HTERT RPE-1 (cell line): ENCODE data around the gene ERBB4.
"Not testable (repeated sequence)": the region's sequence is repeated elsewhere in the genome, so short reads cannot be mapped to it uniquely, and the experiment has no call there.

Source experiments
- in situ Hi-C: fragments of 300-500 bp; cut with MboI; formaldehyde crosslinking; loops from 4 replicates; pipeline ENCODE4 v1.14.3; 2020; ENCODE audit warnings: low sequenced_read_pairs

Gene ERBB4

DNA sequence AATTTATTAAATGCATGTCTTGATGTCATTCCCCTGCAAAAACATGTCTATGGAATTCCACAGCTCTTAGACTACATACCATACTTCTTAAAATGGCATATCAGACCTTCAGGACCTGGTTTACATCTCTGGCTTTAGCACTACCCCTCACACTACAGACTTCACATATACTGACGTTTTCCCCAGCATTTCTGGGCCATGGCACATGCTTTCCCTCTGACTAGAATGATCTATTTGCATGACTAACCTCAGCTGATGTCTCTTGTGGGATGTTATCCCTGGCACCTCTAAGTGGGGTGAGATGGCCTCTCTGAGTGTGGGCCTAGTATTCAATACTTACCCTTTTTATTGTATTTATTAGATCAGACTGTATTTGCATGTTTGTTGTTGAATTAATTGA is 381.6 kb downstream of the ERBB4 start:
- in situ Hi-C loops, result no loop called here

DNA sequence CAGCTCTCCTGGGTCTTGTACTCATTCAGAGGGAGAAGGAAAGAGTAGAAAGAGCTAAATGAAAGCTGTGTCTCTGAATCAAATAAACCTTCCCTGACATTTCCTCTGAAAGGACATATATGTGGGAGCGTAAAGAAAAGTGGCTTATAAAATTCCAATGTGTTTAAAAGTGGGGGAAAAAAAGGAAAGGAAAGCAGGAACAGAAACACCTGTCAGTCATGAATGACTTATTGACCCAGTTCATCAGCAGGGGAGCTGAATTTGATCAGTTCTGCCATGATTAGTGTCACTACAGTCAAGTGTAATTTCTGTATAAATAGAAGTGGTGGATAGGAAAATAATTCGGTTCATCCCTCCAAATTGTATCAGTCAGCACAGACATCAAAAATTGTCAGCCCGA is 382.5 kb downstream of the ERBB4 start:
- in situ Hi-C loops, result no loop called here

DNA sequence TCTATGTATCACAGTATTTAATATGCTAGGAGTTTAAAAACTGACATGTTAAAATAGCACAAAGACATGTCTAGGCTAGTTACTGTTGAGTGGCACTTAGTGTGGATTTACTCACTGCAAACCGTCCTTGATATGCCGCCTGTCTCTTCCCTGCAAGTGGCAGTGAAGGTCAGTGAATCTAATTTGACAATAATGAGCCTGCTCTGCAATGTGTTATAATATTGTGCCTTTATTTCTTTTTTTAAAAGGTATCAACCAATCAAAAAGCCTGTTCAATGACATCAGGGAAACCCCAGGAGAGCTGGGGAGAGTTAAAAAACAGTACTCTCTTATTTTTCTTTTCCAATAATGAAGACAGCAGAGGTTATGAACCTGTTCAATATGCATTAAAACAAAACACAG is 384.1 kb downstream of the ERBB4 start:
- in situ Hi-C loops, result no loop called here

DNA sequence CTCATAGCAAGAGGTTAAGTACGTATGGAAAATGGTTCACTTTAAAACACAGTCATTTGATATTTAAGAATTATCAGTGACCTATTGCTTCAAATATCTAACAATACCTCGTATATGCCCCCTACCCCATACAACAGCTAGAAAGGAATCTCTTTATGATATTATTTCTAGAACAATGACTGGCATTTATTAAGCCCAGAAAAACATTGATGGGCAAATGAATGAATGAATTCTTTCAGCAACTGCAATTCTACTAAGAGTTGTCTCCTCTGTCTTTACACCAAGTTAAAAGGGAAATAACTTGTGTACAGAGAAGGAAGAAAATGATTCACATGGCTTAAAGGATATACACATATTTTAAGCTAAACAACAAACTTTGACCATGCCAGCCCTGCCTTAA is 384.7 kb downstream of the ERBB4 start:
- in situ Hi-C loops, result no loop called here

DNA sequence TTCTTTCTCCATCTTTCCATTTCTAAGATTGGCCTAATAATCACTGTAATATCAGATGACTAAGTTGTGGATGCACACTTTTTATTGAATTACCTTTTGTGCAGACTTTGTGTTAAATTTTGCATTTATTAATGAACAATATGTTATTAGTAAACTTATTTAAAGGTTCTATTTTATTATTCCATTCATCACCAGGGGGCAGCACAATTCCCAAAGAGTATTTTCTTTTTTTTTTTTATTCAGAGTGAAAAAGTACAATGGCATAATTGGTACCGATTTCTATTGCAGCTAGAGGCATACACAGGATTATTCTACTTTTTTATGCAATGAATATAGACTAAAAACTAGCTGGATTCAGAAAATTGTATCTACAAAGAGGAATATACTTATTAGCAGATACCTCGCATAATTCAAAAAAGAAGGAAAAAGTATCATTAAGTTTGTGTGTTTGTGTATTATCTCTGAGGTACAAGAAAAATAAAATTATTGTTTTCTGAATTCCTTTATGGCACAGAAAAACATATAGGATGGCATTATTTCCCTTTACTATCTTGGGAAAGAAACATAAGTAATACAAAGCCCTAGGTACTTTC is 390.6 kb downstream of the ERBB4 start:
- in situ Hi-C loops, result no loop called here

DNA sequence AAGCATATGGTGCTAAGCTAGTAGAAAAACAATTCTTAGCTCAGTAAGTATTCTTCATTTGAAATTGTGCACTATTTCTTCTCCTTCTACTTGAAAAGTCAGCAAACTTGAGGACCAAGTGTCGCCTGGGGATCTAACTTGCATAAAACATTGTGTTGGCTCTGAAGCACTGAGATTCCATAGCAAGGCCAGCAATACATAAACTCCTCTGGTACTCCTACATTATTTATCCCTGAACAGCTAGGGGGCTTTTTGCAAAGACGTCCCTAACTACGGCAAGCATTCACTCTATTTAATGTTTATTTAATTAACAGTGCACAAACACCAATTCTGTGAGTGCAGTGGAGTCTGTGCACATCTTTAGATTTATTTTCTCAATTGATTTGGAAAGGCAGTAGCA is 392.2 kb downstream of the ERBB4 start:
- in situ Hi-C loops, result no loop called here

DNA sequence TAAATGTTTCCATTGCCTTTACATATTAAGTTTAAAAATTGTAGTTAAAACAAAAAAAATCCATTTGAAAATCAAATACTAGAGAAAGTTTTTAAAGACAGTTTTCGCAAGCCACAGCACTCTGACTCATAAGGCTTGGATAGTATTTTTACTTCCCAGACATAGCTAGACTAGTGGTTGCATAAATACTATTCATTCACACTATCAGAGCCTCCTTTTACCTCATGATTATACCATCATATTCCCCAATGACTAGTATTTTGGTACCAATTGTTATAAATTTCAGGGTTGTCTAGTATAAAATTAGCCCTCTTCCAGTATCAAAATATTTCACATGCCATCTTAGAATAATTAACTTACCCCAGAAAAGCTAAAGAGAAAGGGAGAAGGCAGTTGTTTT is 393.5 kb downstream of the ERBB4 start:
- in situ Hi-C loops, result no loop called here

DNA sequence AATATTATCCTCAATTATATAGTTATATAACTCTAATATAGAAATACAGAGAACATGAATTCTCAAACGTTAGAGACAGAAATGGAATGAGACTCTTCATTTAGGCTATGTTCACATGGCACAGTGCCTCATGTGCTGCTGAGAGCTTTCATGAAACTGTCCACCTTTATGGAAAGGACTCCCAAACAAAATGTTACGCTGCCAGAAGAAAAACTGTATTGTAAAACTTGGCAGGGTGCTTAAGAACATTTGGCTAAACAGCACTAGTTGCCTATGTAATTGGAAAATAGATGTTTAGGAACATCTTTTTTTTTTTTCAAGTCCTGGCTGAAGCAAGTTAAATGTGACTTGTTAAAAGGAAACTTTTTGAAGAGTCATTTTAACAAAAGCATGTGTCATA is 396.0 kb downstream of the ERBB4 start:
- in situ Hi-C loops, result no loop called here

DNA sequence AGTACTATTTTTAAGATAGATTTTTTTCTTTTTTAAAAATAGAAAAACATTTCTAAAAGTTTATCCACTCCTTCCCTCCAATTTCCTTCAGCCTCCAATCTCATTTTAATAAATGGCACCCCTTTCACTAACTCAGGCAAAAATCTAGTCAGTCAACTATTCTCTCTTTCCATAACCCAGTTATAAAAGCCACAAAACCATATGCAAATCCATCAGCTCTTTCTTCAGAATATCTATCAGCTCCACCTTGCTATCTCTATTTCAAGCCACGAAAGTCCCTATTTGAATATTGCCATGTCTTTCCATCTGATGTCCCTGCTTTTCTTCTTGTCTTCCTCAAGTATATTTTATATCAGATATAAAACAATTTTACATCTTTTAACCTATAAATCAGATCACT is 397.1 kb downstream of the ERBB4 start:
- in situ Hi-C loops, result no loop called here

DNA sequence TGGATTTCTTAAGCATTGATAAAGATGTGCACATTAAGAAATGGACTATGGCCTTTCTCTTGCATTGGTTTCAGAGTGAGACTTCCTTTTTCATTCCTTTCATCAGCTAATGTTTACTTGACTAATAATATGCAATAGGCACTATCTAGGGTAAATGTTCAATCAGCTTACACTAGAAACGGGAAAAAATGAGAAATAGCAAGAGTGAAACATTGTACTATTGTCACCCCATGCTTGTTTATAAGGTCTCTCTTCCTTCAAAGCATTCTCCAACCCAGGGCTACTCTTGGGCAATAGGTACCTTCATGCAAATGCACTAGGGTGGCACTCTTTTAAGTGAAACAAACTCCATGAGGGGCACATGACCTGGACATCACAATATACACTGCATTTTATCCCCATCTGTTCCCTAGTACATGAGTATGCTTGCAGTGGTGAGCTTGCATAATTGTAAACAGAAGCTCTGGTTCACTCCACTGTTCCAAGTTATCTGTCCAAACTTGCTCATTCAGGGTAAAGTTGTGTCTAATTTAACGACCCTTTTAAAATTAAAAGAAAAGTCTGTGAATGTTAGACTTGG is 402.3 kb downstream of the ERBB4 start:
- in situ Hi-C loops, result no loop called here

DNA sequence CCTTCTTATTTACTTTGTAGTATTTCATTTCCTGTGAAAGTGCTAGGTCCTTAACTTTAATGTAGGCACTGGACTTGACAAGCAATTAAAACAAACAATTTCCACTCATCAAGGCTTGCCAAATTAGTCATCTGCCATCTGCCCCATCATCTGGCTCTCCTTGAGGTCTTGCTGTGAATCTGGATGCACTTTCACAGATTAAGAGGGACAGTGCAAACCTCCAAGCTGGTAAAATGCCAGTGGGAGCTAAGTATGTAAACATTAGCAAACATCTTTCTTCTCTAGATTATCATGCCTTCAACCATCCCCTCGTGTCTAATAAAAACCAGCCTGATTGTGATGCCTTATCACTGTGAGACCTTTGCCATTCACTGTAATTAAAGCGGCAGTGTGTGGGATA is 402.9 kb downstream of the ERBB4 start:
- in situ Hi-C loops, result no loop called here

DNA sequence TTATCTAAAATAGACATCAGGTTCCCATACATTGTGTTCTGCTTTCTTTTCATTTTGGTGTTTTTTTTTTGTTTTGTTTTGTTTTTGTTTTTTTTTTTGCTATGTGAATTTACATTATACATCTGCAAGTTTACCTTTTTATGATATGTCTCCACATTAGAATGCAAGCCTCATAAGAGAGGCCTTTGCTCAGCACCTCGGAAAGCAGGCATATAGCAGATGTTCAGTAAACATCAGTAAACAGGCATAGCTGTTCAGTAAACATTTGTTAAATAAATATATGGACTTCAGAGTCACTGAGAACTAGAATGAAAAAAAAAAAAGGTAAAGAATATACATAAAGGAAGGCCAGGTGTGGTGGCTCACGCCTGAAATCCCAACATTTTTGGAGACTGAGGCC is 405.3 kb downstream of the ERBB4 start:
- in situ Hi-C loops, result no loop called here

DNA sequence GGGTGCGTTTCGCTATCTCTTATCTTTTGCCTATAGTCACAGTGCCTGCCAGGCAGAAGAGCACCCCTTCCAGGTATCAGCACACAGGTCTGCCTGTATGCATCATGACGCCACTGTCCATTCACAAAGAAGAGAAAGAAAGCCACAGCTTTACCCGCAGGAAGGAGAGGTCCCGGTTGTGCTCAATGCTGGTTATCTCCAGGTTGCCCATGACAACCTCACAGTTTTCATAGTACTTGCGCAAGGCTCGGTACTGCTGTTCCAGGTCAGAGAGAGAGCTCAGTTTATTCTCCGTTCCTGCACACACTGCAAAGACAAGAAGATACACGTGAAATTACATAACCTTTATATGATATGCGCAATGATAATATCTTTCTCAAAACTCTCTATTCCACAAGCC is 414.0 kb downstream of the ERBB4 start:
- in situ Hi-C loops, result no loop called here

DNA sequence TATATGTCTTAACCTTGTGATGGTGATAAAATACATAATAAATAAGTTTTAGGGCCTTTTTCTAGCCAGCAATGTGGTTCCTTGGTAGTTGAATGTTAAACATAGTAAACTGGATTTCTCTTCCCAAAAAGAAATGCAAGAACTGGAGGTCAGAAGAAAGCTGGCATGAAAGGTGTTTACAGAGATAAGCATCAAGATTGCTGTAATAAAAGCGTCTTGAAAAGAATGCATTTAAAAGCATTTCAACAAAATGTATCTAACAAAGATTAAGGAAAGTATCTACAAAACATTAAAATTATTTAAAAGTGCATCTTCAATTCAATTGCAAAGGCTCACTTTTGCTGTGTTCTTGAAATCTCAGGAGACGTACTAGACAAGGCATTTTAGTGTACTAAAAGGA is 419.0 kb downstream of the ERBB4 start:
- in situ Hi-C loops, result no loop called here

DNA sequence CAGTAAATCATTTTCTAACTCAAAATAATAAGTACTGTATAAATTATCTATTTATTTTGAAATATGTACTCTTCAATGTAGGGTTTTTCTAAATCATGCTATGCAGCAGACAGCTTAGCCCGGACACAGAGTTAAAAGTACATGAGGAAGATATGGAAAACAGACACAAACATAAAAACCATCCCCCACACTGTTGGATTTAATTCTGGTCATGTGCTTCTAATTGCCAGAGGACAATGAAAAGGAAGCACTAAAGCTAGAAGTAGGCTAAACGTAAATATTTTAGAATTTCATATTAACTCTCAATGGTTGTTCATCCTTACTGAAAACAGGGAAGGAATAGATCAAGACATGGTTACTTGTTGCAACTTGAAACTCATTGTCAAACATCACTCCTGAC is 420.7 kb downstream of the ERBB4 start:
- in situ Hi-C loops, result no loop called here

DNA sequence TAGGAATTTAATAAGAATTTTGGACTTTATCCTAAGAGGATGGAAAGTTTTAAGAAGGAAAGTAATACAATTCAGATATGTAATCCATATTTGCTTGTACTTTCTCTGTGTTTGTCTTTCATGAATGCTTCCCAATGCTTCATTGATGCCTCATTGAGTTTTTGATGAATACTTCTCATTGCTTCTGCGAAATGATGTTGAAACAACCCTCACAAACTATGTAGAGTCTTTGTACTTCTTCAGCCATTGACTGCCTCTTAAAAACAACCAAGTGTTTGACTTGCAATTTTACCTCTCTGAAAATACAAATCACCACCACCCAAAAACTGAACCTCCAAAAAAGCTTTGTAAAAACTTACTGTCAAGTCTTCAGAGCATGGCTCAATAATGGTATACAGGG is 424.1 kb downstream of the ERBB4 start:
- in situ Hi-C loops, result no loop called here

DNA sequence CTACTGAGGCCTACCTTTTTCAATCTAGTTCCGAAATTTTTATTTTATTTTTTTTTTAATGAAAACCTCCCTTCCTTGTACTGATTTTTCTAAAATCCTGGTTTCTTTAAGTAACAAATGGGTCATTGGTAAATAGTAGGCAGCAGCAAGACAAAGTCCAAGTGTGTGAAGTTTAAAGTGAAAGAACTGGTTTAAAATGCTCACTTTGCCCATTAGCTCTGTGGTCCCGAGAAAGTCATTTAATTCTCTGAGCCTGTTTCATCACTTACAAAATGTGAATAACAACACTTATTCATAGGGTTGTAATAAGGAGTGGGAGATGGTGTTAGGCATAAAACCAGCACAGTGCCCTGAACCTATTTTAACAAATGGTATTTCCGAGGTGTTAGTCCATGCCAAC is 426.2 kb downstream of the ERBB4 start:
- in situ Hi-C loops, result no loop called here

DNA sequence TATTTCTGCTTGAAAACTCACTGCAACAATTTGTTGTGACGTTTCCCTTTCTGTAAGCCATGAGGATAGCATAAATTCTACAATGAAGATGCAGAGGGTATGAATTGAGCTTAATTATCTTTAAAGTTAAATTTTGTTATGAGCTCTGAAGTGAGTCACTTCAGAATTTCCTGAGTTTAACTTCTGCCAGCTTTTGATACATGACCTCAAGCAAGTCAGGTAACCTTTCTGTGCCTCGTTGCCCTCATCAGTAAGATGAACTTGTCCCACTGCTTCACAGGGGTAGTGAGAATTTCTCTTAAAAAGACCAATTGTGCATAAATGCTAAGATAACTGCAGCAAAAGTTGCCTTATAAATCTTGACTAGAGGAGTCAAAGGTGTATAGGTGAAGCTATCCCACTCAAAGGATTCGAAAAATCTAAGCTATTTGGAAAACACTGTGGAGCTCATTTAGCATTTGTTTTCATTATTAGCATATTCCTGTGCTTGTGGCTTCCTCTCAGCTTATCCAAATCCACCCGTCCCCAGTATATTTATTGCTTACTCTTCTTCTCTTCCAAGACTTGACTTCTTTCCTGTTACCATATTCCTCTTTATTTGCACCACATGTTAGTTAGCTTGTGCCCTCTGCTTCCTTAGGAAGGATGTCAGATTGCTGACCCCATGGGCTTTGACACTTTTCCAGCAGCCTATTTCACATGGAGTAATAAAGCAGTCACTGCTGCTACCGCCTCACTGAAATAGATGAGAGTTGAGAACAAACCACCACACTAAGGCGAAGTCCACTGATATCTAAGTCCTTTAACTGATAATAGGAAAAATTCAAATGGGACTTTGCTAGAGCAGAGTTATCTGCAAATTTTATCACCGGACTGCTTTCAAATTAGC is 428.6 kb downstream of the ERBB4 start:
- in situ Hi-C loops, result no loop called here

DNA sequence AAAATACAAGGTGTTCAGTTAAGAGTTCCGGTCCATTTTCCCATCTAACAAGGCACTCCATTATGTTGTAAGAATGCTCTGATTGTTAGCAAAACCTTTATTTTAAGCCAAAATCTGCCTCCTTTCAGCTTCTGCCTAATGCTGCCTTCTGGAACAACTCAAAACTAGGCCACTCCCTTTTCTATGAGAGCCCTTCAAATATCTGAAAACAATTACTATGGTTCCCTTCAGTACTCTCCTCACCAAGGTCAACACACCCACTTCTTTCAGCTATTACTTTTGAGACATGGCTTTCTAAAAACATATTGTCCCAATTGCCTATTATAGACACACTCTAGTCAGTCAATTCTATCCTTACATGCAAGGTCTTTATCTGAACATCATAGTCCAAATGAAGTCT is 429.4 kb downstream of the ERBB4 start:
- in situ Hi-C loops, result no loop called here

DNA sequence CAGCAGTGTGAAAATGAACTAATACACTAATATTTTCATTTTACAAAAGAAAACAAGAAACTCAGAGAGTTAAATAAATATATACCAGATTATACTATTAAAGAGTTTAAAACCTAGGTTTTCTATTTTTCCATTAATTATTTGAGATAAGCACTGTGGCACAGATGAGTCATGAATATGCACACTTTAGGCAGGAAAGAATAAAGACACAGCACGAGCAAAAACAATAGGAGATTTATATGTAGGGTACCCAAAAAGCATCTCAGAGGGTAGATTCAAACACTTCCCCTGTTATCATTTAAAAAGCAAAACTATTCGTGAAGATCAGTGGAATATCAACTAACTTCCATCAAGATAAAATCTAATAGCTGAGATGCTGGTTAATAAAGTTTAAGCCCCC is 430.6 kb downstream of the ERBB4 start:
- in situ Hi-C loops, result no loop called here

DNA sequence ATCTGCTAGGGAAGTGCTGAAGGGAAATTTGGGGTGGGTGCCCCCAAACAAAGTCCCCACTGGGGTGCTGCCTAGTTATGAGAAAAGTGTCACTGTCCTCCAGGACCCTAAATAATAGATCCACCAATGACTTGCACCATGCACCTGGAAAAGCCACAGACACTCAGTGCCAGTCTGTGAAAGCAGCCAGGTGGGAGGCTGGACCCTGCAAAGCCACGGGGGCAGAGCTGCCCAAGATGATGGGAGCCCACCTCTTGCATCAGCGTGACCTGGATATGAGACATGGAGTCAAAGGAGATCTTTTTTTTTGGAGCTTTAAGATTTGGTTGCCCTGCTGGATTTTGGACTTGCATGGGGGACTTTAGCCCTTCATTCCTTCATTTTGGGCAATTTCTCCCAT is 431.6 kb downstream of the ERBB4 start:
- in situ Hi-C loops, result no loop called here

DNA sequence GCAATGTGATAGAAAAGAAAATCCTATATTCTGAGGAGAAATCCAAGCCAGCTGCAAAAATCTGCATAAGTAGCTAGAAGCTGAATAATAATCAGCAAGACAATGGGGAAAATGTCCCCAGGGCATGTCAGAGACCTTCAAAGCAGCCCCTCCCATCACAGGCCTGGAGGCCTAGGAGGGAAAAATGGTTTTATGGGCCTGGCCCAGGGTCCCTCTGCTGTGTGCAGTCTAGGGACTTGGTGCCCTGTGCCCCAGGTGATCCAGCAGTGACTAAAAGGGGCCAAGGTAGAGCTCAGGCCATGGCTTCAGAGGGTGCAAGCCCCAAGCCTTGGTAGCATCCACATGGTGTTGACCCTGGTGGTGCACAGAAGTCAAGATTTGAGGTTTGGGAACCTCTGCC is 432.1 kb downstream of the ERBB4 start:
- in situ Hi-C loops, result not testable (repeated sequence)
